Liver (tissue), 3 donors: ENCODE results near the gene AATF.

Experiments
- CTCF ChIP-seq: fragments of 150-350 bp; IDR thresholded peaks from 2 replicates; pipeline ENCODE4 v1.5.1; 2017; ENCODE audit warnings: improper control_type of control experiment, low read depth, low read length; ENCODE audit not compliant: missing input control
- EGR1 ChIP-seq, 2 donors: IDR thresholded peaks; 2 replicates each; pipeline ENCODE4 v1.6.1; 2016 to 2018; ENCODE audit warnings: antibody characterized with exemption in 2 of 2, low read depth in 2 of 2
- GABPA ChIP-seq, 2 donors: IDR thresholded peaks in 1 of 2; conservative IDR thresholded peaks in 1 of 2; 2 replicates each; pipeline ENCODE4 v1.6.1; 2016; ENCODE audit warnings: antibody characterized with exemption in 2 of 2, mild to moderate bottlenecking in 1 of 2, moderate library complexity in 1 of 2
- HNF4G ChIP-seq: IDR thresholded peaks from 2 replicates; pipeline ENCODE4 v1.6.1; 2016; ENCODE audit warnings: antibody characterized with exemption
- JUND ChIP-seq, 2 donors: IDR thresholded peaks; 2 replicates each; pipeline ENCODE4 v1.6.1; 2016; ENCODE audit warnings: antibody characterized with exemption in 2 of 2
- MAX ChIP-seq: IDR thresholded peaks from 2 replicates; pipeline ENCODE4 v1.6.1; 2016; ENCODE audit warnings: antibody characterized with exemption
- NR2F2 ChIP-seq: IDR thresholded peaks from 2 replicates; pipeline ENCODE4 v1.6.1; 2016; ENCODE audit warnings: antibody characterized with exemption
- REST ChIP-seq: IDR thresholded peaks from 2 replicates; pipeline ENCODE4 v1.6.1; 2016; ENCODE audit warnings: antibody characterized with exemption, mild to moderate bottlenecking
- RXRA ChIP-seq, 2 donors: IDR thresholded peaks; 2 replicates each; pipeline ENCODE4 v1.6.1; 2017 to 2018; ENCODE audit warnings: antibody characterized with exemption in 2 of 2, mild to moderate bottlenecking in 1 of 2
- SP1 ChIP-seq: IDR thresholded peaks from 2 replicates; pipeline ENCODE4 v1.6.1; 2018; ENCODE audit warnings: antibody characterized with exemption, mild to moderate bottlenecking
- TAF1 ChIP-seq: conservative IDR thresholded peaks from 2 replicates; pipeline ENCODE4 v1.6.1; 2016; ENCODE audit warnings: antibody characterized with exemption, mild to moderate bottlenecking
- YY1 ChIP-seq: IDR thresholded peaks from 2 replicates; pipeline ENCODE4 v1.6.1; 2016; ENCODE audit warnings: antibody characterized with exemption, mild to moderate bottlenecking
- ZBTB33 ChIP-seq: IDR thresholded peaks from 2 replicates; pipeline ENCODE4 v1.6.1; 2016; ENCODE audit warnings: antibody characterized with exemption
- donor health status: healthy.
- donor health status: healthy.

- TF ChIP-seq TAF1 = no peak
- TF ChIP-seq CTCF = no peak
- no peak for TF ChIP-seq MAX
- no peak for TF ChIP-seq YY1
- no peak for TF ChIP-seq JUND (IDR thresholded peaks at IDR 0.05)
- TF ChIP-seq NR2F2 = no peak
- no peak for TF ChIP-seq RXRA (IDR thresholded peaks at IDR 0.05)
- TF ChIP-seq REST = no peak
- no peak for TF ChIP-seq SP1
- TF ChIP-seq HNF4G = no peak
- no peak for TF ChIP-seq GABPA (IDR thresholded peaks at IDR 0.05 in 1 of 2, conservative IDR thresholded peaks at IDR 0.05 in 1 of 2)
- no peak for TF ChIP-seq ZBTB33
- no peak for TF ChIP-seq EGR1 (IDR thresholded peaks at IDR 0.05; ENCODE audit: low read depth in 2 of 2)
Observed at GRCh38 chr17:37025847-37026530, 77.2 kb downstream of the AATF start.
